Measurements from ENCODE around the gene ACTL6B. TPM values are rescaled to one million over a fixed set of nuclear protein-coding genes. Genes with fewer than 3 reads are reported as not detected.
A peak's percentile ranks its signal among the peaks of the same experiment; 100 is the strongest.

ACTL6B gene
- total and polyA plus RNA-seq, 9 of the 15 experiments (the other 6 are each of a cell fraction or from before 2014, with no cell fraction given) = not detected

GRCh38 chr7:100603726-100604027 is 52.6 kb downstream of the ACTL6B start (continued):
- TF ChIP-seq ZNF444 (CRISPR knock-in tag; IDR thresholded peaks at IDR 0.05) (no peak), THRA (IDR thresholded peaks at IDR 0.05) (no peak), SP1 (CRISPR knock-in tag; IDR thresholded peaks at IDR 0.05) (0 out of 2 replicates have a peak, but pooled peaks have one; percentile 19), CSDE1 (IDR thresholded peaks at IDR 0.05) (no peak), L3MBTL2 (IDR thresholded peaks at IDR 0.05) (peak; percentile 89), NEUROD1 (IDR thresholded peaks at IDR 0.05; ENCODE audit: borderline replicate concordance, low read depth, low read length, partially characterized antibody) (no peak), ZNF785 (CRISPR knock-in tag; IDR thresholded peaks at IDR 0.05) (no peak), ZNF197 (CRISPR knock-in tag; IDR thresholded peaks at IDR 0.05; ENCODE audit: low read depth) (no peak), TCFL5 (CRISPR knock-in tag; conservative IDR thresholded peaks at IDR 0.05) (no peak), POLR2B (IDR thresholded peaks at IDR 0.05; ENCODE audit: low read depth, partially characterized antibody) (no peak), EWSR1 (IDR thresholded peaks at IDR 0.05; ENCODE audit: borderline replicate concordance, low read depth, partially characterized antibody) (no peak), BDP1 (IDR thresholded peaks at IDR 0.05; ENCODE audit: insufficient read depth, insufficient read length) (no peak), ZSCAN29 (IDR thresholded peaks at IDR 0.05) (no peak), SREBF2 (CRISPR knock-in tag; IDR thresholded peaks at IDR 0.05) (no peak), SRSF3 (IDR thresholded peaks at IDR 0.05; ENCODE audit: insufficient read depth, low read length) (no peak), ZNF699 (CRISPR knock-in tag; IDR thresholded peaks at IDR 0.05; ENCODE audit: insufficient replicate concordance) (no peak), ZNF740 (CRISPR knock-in tag; IDR thresholded peaks at IDR 0.05) (no peak), ZNF740 (tag; IDR thresholded peaks at IDR 0.05) (no peak), HDAC3 (IDR thresholded peaks at IDR 0.05; ENCODE audit: borderline replicate concordance, partially characterized antibody) (no peak), NCOA6 (IDR thresholded peaks at IDR 0.05) (no peak), HSF4 (CRISPR knock-in tag; IDR thresholded peaks at IDR 0.05; ENCODE audit: borderline replicate concordance) (no peak)
- TF ChIP-seq, protein P1, sequence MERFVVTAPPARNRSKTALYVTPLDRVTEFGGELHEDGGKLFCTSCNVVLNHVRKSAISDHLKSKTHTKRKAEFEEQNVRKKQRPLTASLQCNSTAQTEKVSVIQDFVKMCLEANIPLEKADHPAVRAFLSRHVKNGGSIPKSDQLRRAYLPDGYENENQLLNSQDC (CRISPR knock-in tag; IDR thresholded peaks at IDR 0.05) = no peak
- TF ChIP-seq, protein P2, sequence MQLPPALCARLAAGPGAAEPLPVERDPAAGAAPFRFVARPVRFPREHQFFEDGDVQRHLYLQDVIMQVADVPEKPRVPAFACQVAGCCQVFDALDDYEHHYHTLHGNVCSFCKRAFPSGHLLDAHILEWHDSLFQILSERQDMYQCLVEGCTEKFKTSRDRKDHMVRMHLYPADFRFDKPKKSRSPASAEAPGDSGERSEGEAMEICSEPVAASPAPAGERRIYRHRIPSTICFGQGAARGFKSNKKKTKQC (CRISPR knock-in tag; IDR thresholded peaks at IDR 0.05) = 0 out of 2 replicates have a peak, but pooled peaks have one; percentile 38
- TF ChIP-seq, protein P3, sequence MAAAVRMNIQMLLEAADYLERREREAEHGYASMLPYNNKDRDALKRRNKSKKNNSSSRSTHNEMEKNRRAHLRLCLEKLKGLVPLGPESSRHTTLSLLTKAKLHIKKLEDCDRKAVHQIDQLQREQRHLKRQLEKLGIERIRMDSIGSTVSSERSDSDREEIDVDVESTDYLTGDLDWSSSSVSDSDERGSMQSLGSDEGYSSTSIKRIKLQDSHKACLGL (CRISPR knock-in tag; IDR thresholded peaks at IDR 0.05; ENCODE audit: borderline replicate concordance, poor library complexity, severe bottlenecking) = no peak
- TF ChIP-seq, protein P4, sequence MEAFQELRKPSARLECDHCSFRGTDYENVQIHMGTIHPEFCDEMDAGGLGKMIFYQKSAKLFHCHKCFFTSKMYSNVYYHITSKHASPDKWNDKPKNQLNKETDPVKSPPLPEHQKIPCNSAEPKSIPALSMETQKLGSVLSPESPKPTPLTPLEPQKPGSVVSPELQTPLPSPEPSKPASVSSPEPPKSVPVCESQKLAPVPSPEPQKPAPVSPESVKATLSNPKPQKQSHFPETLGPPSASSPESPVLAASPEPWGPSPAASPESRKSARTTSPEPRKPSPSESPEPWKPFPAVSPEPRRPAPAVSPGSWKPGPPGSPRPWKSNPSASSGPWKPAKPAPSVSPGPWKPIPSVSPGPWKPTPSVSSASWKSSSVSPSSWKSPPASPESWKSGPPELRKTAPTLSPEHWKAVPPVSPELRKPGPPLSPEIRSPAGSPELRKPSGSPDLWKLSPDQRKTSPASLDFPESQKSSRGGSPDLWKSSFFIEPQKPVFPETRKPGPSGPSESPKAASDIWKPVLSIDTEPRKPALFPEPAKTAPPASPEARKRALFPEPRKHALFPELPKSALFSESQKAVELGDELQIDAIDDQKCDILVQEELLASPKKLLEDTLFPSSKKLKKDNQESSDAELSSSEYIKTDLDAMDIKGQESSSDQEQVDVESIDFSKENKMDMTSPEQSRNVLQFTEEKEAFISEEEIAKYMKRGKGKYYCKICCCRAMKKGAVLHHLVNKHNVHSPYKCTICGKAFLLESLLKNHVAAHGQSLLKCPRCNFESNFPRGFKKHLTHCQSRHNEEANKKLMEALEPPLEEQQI (IDR thresholded peaks at IDR 0.05) = no peak

Data from K562 (cell line).